Tibial nerve (tissue), 4 donors: ENCODE measurements around the gene TTC7B.

ENCODE experiments used
- EP300 ChIP-seq, 2 donors: sonication (generic); formaldehyde crosslinking; IDR thresholded peaks; one replicate each; pipeline ENCODE4 v1.6.1; 2017; ENCODE audit warnings: antibody characterized with exemption in 2 of 2, mild to moderate bottlenecking in 1 of 2
- POLR2A ChIP-seq, 2 donors: fragments of 450-650 bp; IDR thresholded peaks; one replicate each; pipeline ENCODE4 v1.6.1; 2017; ENCODE audit warnings: antibody characterized with exemption in 2 of 2, mild to moderate bottlenecking in 2 of 2, moderate library complexity in 2 of 2
- TF ChIP-seq, protein P1 (sequence below), 5 experiments: fragments of 200-600 bp in 3 of 5; fragments of 450-650 bp in 2 of 5; sonication (generic) in 3 of 5; IDR thresholded peaks; one replicate each; pipeline ENCODE4 v1.5.1; 2016 to 2019; ENCODE audit warnings: antibody characterized with exemption in 5 of 5, mild to moderate bottlenecking in 3 of 5, moderate library complexity in 2 of 5

DNA sequence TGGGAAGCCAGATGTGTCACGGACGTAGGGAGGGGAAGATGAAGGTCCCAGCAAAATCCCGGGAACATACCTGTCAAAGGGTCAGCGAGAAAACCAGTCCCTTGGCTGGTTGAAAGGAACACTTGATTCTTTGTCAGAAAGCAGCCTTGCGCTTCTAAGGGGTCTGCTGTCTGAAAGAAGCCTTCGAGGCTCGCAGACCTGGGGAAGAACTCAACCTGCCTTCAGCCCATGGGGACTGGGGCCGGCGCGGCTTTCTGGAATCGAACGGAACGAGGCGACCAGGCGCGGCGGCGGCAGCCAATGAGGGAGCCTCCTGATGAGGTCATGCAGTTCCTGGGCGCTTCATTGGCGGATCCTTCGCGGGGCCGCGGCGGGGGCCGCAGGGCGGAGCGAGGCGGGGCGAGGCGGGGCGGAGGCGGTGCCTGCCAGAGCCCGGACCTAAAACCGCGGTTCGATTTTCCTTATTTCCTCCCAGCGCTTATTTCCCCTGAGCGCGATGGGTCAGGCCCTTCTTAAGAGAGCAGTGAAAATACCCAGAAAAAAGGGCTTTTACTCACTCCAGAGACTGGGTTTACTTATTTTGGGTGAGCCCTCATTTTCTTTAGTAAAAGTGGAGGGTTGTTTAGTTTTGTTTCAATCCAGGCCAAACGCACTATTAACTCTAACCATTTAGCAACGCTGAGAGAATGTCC, 11.8 kb upstream of the TTC7B start:
- TF ChIP-seq, protein P1, sequence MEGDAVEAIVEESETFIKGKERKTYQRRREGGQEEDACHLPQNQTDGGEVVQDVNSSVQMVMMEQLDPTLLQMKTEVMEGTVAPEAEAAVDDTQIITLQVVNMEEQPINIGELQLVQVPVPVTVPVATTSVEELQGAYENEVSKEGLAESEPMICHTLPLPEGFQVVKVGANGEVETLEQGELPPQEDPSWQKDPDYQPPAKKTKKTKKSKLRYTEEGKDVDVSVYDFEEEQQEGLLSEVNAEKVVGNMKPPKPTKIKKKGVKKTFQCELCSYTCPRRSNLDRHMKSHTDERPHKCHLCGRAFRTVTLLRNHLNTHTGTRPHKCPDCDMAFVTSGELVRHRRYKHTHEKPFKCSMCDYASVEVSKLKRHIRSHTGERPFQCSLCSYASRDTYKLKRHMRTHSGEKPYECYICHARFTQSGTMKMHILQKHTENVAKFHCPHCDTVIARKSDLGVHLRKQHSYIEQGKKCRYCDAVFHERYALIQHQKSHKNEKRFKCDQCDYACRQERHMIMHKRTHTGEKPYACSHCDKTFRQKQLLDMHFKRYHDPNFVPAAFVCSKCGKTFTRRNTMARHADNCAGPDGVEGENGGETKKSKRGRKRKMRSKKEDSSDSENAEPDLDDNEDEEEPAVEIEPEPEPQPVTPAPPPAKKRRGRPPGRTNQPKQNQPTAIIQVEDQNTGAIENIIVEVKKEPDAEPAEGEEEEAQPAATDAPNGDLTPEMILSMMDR (IDR thresholded peaks at IDR 0.05), result no peak
- TF ChIP-seq POLR2A (IDR thresholded peaks at IDR 0.05) (peak; percentile 34 to 66), EP300 (IDR thresholded peaks at IDR 0.05) (peak in 1 of 2 donors; percentile 90)
